H1 (cell line): ENCODE data around the gene OR52I1. TPM values are rescaled to one million over a fixed set of nuclear protein-coding genes. Genes with fewer than 3 reads are reported as not detected.

Experiments used
- CTCF ChIA-PET: fragments of 300-600 bp; sonication (Branson Sonifier 250); formaldehyde crosslinking; loops from one replicate; lab custom pipeline; 2021; ENCODE audit not compliant: partially characterized antibody; lab: Charles Lee
- POLR2A ChIA-PET: fragments of 300-600 bp; sonication (Branson Sonifier 250); formaldehyde crosslinking; loops from one replicate; lab custom pipeline; 2021; ENCODE audit warnings: inconsistent platforms; ENCODE audit not compliant: partially characterized antibody; lab: Charles Lee
- DNase-seq, 2 experiments: peaks; one replicate each; pipeline versions ENCODE4 v3.0.0 to v3.0.0-alpha.2; 2010 to 2022; ENCODE audit warnings: low spot score in 2 of 2, low read depth in 1 of 2, mixed read lengths in 1 of 2
- FAIRE-seq: peaks from 2 replicates; lab custom pipeline; 2011; peaks lifted over from hg19 to GRCh38; lab: Jason Lieb, UNC
- H2AFZ ChIP-seq: 2 replicates; pipeline ENCODE4 v1.8.1; 2012; ENCODE audit warnings: low read length, inconsistent platforms
- H2AK5ac ChIP-seq: 2 replicates; pipeline ENCODE4 v1.6.1; 2013; ENCODE audit warnings: low read depth, low read length
- H2BK120ac ChIP-seq: replicated peaks from 2 replicates; pipeline ENCODE3; 2013; ENCODE audit warnings: low read depth, low read length, inconsistent platforms
- H2BK12ac ChIP-seq: 2 replicates; pipeline ENCODE4 v1.6.1; 2013; ENCODE audit warnings: low read depth, low read length
- H2BK15ac ChIP-seq: 2 replicates; pipeline ENCODE4 v1.6.1; 2013; ENCODE audit warnings: low read length
- H2BK20ac ChIP-seq: 2 replicates; pipeline ENCODE4 v1.6.1; 2013; ENCODE audit warnings: low read length
- H2BK5ac ChIP-seq: 2 replicates; pipeline ENCODE4 v1.6.1; 2013; ENCODE audit warnings: low read depth, low read length
- H3K14ac ChIP-seq: 2 replicates; pipeline ENCODE4 v1.6.1; 2013; ENCODE audit warnings: inconsistent platforms; ENCODE audit not compliant: insufficient read length
- H3K18ac ChIP-seq: 2 replicates; pipeline ENCODE4 v1.6.1; 2013; ENCODE audit warnings: low read length; ENCODE audit errors: extremely low read depth
- H3K23ac ChIP-seq: 2 replicates; pipeline ENCODE4 v1.6.1; 2013; ENCODE audit warnings: inconsistent platforms; ENCODE audit not compliant: insufficient read length
- H3K23me2 ChIP-seq: 2 replicates; pipeline ENCODE4 v1.6.1; 2013; ENCODE audit warnings: low read depth, low read length
- H3K27ac ChIP-seq: 2 replicates; pipeline ENCODE4 v1.6.1; 2011; ENCODE audit warnings: low read depth, low read length, inconsistent platforms
- H3K27me3 ChIP-seq, 4 experiments: replicated peaks in 1 of 4; 1 replicate in 1 of 4; 2 replicates in 3 of 4; pipeline versions ENCODE4 v1.6.1 to v1.8.1; 2011 to 2013; ENCODE audit warnings: low read length in 3 of 4, mild to moderate bottlenecking in 3 of 4, inconsistent platforms in 2 of 4, mixed read lengths in 2 of 4, moderate library complexity in 1 of 4; ENCODE audit not compliant: control insufficient read depth in 3 of 4, insufficient read depth in 3 of 4; ENCODE audit errors: extremely low read depth in 1 of 4
- H3K36me3 ChIP-seq, 4 experiments: 2 replicates each; pipeline versions ENCODE4 v1.6.1 to v1.8.1; 2011 to 2013; ENCODE audit warnings: mild to moderate bottlenecking in 4 of 4, low read length in 3 of 4, moderate library complexity in 2 of 4, control low read depth in 1 of 4, inconsistent platforms in 1 of 4; ENCODE audit not compliant: insufficient read depth in 4 of 4, control insufficient read depth in 2 of 4
- H3K4ac ChIP-seq: replicated peaks from 2 replicates; pipeline ENCODE3; 2013; ENCODE audit warnings: low read length, low read depth, mixed read lengths, inconsistent platforms; ENCODE audit not compliant: insufficient read length
- H3K4me1 ChIP-seq, 4 experiments: replicated peaks in 1 of 4; 1 replicate in 1 of 4; 2 replicates in 3 of 4; pipeline versions ENCODE4 v1.6.1 to v1.8.1; 2011 to 2013; ENCODE audit warnings: low read length in 3 of 4, inconsistent platforms in 2 of 4, mixed read lengths in 1 of 4; ENCODE audit not compliant: insufficient read depth in 4 of 4, control insufficient read depth in 3 of 4
- H3K4me2 ChIP-seq, 2 experiments: 2 replicates each; pipeline versions ENCODE4 v1.6.1 to v1.8.1; 2011 to 2013; ENCODE audit warnings: low read depth in 2 of 2, low read length in 2 of 2, control low read depth in 1 of 2, inconsistent platforms in 1 of 2, mild to moderate bottlenecking in 1 of 2; ENCODE audit not compliant: insufficient read depth in 1 of 2
- H3K4me3 ChIP-seq, 4 experiments: fragments of 200-600, 300-600 bp in 1 of 4; sonication (generic), shearing (Covaris generic), sonication (Bioruptor Twin) in 1 of 4; 2 replicates each; pipeline versions ENCODE4 v1.5.1 to v1.8.1; 2011 to 2016; ENCODE audit warnings: low read length in 4 of 4, low read depth in 3 of 4, control low read depth in 2 of 4, inconsistent platforms in 2 of 4, mild to moderate bottlenecking in 2 of 4, mixed read lengths in 1 of 4, moderate library complexity in 1 of 4; ENCODE audit not compliant: insufficient read depth in 2 of 4; ENCODE audit errors: extremely low read depth in 1 of 4
- H3K56ac ChIP-seq: replicated peaks from 2 replicates; pipeline ENCODE3; 2013; ENCODE audit warnings: low read depth, mild to moderate bottlenecking, mixed read lengths, low read length, inconsistent platforms; ENCODE audit not compliant: insufficient read length
- H3K79me1 ChIP-seq: 2 replicates; pipeline ENCODE4 v1.6.1; 2013; ENCODE audit warnings: low read depth, low read length, control low read depth
- H3K79me2 ChIP-seq, 2 experiments: 2 replicates each; pipeline versions ENCODE4 v1.6.1 to v1.8.1; 2012 to 2013; ENCODE audit warnings: low read length in 2 of 2, mild to moderate bottlenecking in 2 of 2, inconsistent platforms in 1 of 2; ENCODE audit not compliant: insufficient read depth in 2 of 2, control insufficient read depth in 1 of 2
- H3K9ac ChIP-seq, 4 experiments: replicated peaks in 1 of 4; 1 replicate in 1 of 4; 2 replicates in 3 of 4; pipeline versions ENCODE4 v1.6.1 to v1.8.1; 2011 to 2013; ENCODE audit warnings: low read depth in 3 of 4, low read length in 3 of 4, control low read depth in 2 of 4, mild to moderate bottlenecking in 2 of 4, moderate library complexity in 2 of 4, inconsistent platforms in 1 of 4; ENCODE audit errors: extremely low read depth in 1 of 4
- H3K9me3 ChIP-seq, 2 experiments: 2 replicates each; pipeline versions ENCODE4 v1.6.1 to v1.8.1; 2012 to 2013; ENCODE audit warnings: mild to moderate bottlenecking in 2 of 2, moderate library complexity in 2 of 2, control low read depth in 1 of 2, inconsistent platforms in 1 of 2, low read depth in 1 of 2, low read length in 1 of 2, mixed read lengths in 1 of 2; ENCODE audit not compliant: insufficient read depth in 2 of 2
- H4K20me1 ChIP-seq, 2 experiments: replicated peaks in 1 of 2; 2 replicates each; pipeline versions ENCODE3 to v1.8.1; 2011 to 2013; ENCODE audit warnings: inconsistent platforms in 2 of 2, low read length in 2 of 2, mild to moderate bottlenecking in 1 of 2; ENCODE audit not compliant: insufficient read depth in 2 of 2, control insufficient read depth in 1 of 2
- H4K5ac ChIP-seq: 2 replicates; pipeline ENCODE4 v1.6.1; 2013; ENCODE audit warnings: low read length, low read depth, mixed read lengths, inconsistent platforms; ENCODE audit not compliant: insufficient read length
- H4K8ac ChIP-seq: 2 replicates; pipeline ENCODE4 v1.8.0; 2013; ENCODE audit warnings: mild to moderate bottlenecking, moderate library complexity, low read length, inconsistent platforms; ENCODE audit not compliant: insufficient read depth; ENCODE audit errors: extremely low read depth
- H4K91ac ChIP-seq: replicated peaks from 2 replicates; pipeline ENCODE3; 2013; ENCODE audit warnings: low read length, mixed read lengths, inconsistent platforms; ENCODE audit not compliant: insufficient read length
- ATF2 ChIP-seq: IDR thresholded peaks from 2 replicates; pipeline ENCODE4 v1.6.1; 2012; ENCODE audit warnings: low read length, inconsistent platforms
- ATF3 ChIP-seq: IDR thresholded peaks from 2 replicates; pipeline ENCODE4 v1.6.1; 2011; ENCODE audit warnings: low read depth, mild to moderate bottlenecking, low read length; ENCODE audit not compliant: insufficient read depth
- CBX8 ChIP-seq: fragments of 300-800, 300-1000 bp; sonication (generic); IDR thresholded peaks from 2 replicates; pipeline ENCODE4 v1.7.1; 2016; ENCODE audit warnings: low read depth, low read length, borderline replicate concordance
- CHD2 ChIP-seq: IDR thresholded peaks from 2 replicates; pipeline ENCODE4 v1.6.1; 2012; ENCODE audit warnings: low read length, improper control_type of control experiment
- GTF2F1 ChIP-seq: IDR thresholded peaks from 2 replicates; pipeline ENCODE4 v1.6.1; 2012; ENCODE audit warnings: low read depth, low read length, improper control_type of control experiment, borderline replicate concordance
- JUN ChIP-seq: IDR thresholded peaks from 2 replicates; pipeline ENCODE4 v1.6.1; 2011; ENCODE audit warnings: low read depth, mild to moderate bottlenecking, improper control_type of control experiment, low read length
- MAFK ChIP-seq: IDR thresholded peaks from 2 replicates; pipeline ENCODE4 v1.6.1; 2012; ENCODE audit warnings: low read depth, mild to moderate bottlenecking, improper control_type of control experiment, low read length
- POLR2AphosphoS5 ChIP-seq: IDR thresholded peaks from 2 replicates; pipeline ENCODE4 v1.6.1; 2011; ENCODE audit warnings: low read depth, low read length
- RNF2 ChIP-seq: fragments of 200-900, 300-1000 bp; sonication (generic); IDR thresholded peaks from 2 replicates; pipeline ENCODE4 v1.7.1; 2016; ENCODE audit warnings: borderline replicate concordance, low read depth, mild to moderate bottlenecking, antibody characterized with exemption, low read length; ENCODE audit not compliant: poor library complexity, severe bottlenecking; ENCODE audit errors: missing control alignments
- SIRT6 ChIP-seq: IDR thresholded peaks from one replicate; pipeline ENCODE4 v1.7.1; 2012; ENCODE audit warnings: low read length, inconsistent platforms
- SP1 ChIP-seq: IDR thresholded peaks from 2 replicates; pipeline ENCODE4 v1.6.1; 2011; ENCODE audit warnings: low read depth, low read length
- SP2 ChIP-seq: IDR thresholded peaks from 2 replicates; pipeline ENCODE4 v1.6.1; 2012; ENCODE audit warnings: mild to moderate bottlenecking, low read length, inconsistent platforms
- TAF7 ChIP-seq: optimal IDR thresholded peaks from 2 replicates; pipeline ENCODE3; 2011; ENCODE audit warnings: low read depth, mild to moderate bottlenecking, inconsistent platforms, low read length, moderate library complexity, borderline replicate concordance
- WGBS, 2 experiments: shearing (Covaris generic) in 1 of 2; methylation state at CpG; one replicate each; pipeline versions ENCODE4 v1.1.6 to v1.1.7; 2013 to 2015; ENCODE audit warnings: low lambda C conversion rate in 2 of 2, mixed read lengths in 2 of 2, inconsistent platforms in 1 of 2, low coverage in 1 of 2, missing lambda C conversion rate in 1 of 2; ENCODE audit not compliant: insufficient replicate concordance in 2 of 2, insufficient coverage in 1 of 2, insufficient read length in 1 of 2; ENCODE audit errors: extremely low coverage in 1 of 2, missing lambda C conversion rate in 1 of 2; 5-methylcytosine and 5-hydroxymethylcytosine counted together
- polyA plus RNA-seq, 7 experiments: library from polyadenylated mRNA; depleted of rRNA in 3 of 7; stranded (reverse) in 5 of 7; unstranded in 2 of 7; fragments of >200 nt in 5 of 7; fragments of 200-250 nt in 2 of 7; gene quantifications; 1 replicate in 5 of 7; 2 replicates in 1 of 7; 4 replicates in 1 of 7; pipeline versions ENCODE4 v1.2.1 to v1.2.3, GENCODE V29; 2011 to 2013; ENCODE audit warnings: missing spikeins in 2 of 7, mixed read lengths in 2 of 7
- total RNA-seq: library from RNA; stranded (reverse); fragmentation: NEBNext Ultra II Directional; extraction: Animal tissue kit (Norgen Biotek cat#: 25700); gene quantifications from 2 replicates; pipeline ENCODE4 v1.2.1, GENCODE V29; 2021

Gene OR52I1
- total and polyA plus RNA-seq, 2 of the 8 experiments (the other 6 are each of a cell fraction or from before 2014, with no cell fraction given): not detected

DNA sequence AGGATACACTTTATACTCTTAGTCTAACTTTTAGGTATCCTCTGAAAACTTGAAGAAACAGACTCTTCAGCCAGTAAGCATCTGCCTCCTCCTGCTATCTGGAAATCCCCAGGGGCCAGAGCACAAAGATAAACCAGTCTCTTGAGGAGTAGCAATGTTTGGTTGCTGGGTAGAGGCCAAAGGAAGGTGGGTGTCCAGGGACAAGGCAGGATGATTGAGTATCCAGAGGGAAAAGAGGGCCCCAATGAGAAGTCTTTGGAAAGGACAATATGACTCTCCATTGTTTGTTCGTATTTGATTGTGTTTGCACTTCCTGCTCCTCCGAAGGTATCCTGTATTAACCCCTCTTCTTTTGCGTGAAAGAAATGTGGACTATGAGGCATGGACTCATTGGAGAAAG is 4.8 kb upstream of the OR52I1 start:
- Histone ChIP-seq H3K14ac (no peak overlapping the region), H3K4me2 (no peak overlapping the region), H2BK15ac (no peak overlapping the region), H3K4ac (no peak overlapping the region), H3K27ac (no peak overlapping the region), H3K56ac (no peak overlapping the region), H3K4me1 (no peaks in the 10 kb centered on the region), H2AK5ac (no peak overlapping the region), H4K8ac (no peak overlapping the region), H4K91ac (no peak overlapping the region), H3K9me3 (no peaks in the 10 kb centered on the region), H4K20me1 (no peaks in the 10 kb centered on the region), H4K5ac (no peak overlapping the region), H2AFZ (no peak overlapping the region), H3K4me3 (no peak overlapping the region), H2BK20ac (no peak overlapping the region), H3K23ac (no peak overlapping the region), H3K23me2 (no peaks in the 10 kb centered on the region; the same call in 1 of the 2 replicates), H3K36me3 (no peaks in the 10 kb centered on the region), H3K79me2 (no peaks in the 10 kb centered on the region), H3K9ac (no peak overlapping the region), H3K18ac (no peak overlapping the region), H2BK120ac (no peak overlapping the region), H2BK5ac (no peak overlapping the region), H3K79me1 (no peaks in the 10 kb centered on the region), H2BK12ac (no peak overlapping the region), H3K27me3 (no peaks in the 10 kb centered on the region)
- ChIA-PET POLR2A (no interaction called here), CTCF (no interaction called here)
- 100% methylated on average over 3 of the region's 3 CpGs; no CpG with 5 or more reads in 1 of the 2 experiments for WGBS, 2 experiments
- DNase-seq (no peak), FAIRE-seq (no peak)
- TF ChIP-seq POLR2AphosphoS5: no peak
- TF ChIP-seq SP2: no peak
- TF ChIP-seq CHD2: no peak
- no peak for TF ChIP-seq RNF2
- TF ChIP-seq JUN: no peak
- no peak for TF ChIP-seq ATF3
- TF ChIP-seq CBX8: no peak
- TF ChIP-seq TAF7: no peak
- no peak for TF ChIP-seq GTF2F1
- no peak for TF ChIP-seq SP1
- TF ChIP-seq MAFK: no peak
- TF ChIP-seq ATF2: no peak
- TF ChIP-seq SIRT6: no peak
